Measurements from ENCODE around the gene TPRX1. TPM values are rescaled to one million over a fixed set of nuclear protein-coding genes. Genes with fewer than 3 reads are reported as not detected.
"Not testable (repeated sequence)": the region's sequence is repeated elsewhere in the genome, so short reads cannot be mapped to it uniquely, and the experiment has no call there.

Gene TPRX1
- total RNA-seq, 1 donor from 2014 or later, result not detected

DNA sequence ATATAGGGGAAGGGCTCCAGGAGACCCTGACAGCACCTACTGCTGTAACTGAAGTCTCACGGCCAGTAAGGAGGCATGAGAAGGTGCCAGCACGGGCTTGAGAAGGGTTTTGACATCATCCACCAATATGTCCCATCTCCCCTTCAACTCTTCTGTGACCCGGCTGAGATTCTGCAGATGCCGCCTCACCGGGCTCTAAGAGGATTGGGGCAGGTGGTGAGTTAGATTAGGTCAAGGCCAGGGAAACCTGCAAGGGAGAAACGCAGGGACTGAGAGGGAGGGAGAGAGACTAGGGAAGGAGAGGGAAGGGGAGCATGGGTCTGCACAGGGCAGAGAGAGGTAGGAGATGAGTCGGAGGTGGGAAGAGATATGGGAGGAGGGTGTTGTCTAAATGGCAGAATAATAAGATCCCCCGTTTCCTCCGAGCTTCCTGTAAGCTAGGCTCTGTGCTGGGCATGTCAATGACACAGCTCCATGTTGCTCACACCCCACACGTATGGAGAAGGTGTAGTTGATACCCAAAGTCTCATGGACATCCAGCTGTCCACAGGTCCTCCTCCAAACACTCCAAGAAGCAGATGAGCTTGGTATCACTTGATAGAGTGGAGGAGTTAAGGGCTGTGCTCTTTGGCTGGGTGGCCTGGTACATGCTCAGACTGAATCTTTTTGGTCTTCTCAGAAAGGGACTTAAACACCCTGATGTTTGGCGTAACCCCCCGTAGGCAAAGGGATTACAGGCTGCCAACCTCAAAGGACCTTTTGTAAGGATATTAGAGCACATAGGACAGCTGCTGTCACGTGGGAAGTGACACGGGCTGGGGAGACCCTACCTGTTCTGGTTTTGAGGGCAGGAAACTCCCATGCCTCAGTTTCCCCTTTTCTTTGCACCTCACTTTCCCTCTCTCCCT lies 6.1 kb downstream of the TPRX1 start:
- no peak for DNase-seq (ENCODE audit: low read depth)
- Histone ChIP-seq H3K36me3 (ENCODE audit: control insufficient read depth, insufficient read depth, low read length) (no peaks in the 10 kb centered on the region), H3K27me3 (ENCODE audit: control insufficient read depth, insufficient read depth, low read length) (no peaks in the 10 kb centered on the region), H3K4me3 (ENCODE audit: low read depth, low read length) (no peak overlapping the region)
- TF ChIP-seq, protein P1, sequence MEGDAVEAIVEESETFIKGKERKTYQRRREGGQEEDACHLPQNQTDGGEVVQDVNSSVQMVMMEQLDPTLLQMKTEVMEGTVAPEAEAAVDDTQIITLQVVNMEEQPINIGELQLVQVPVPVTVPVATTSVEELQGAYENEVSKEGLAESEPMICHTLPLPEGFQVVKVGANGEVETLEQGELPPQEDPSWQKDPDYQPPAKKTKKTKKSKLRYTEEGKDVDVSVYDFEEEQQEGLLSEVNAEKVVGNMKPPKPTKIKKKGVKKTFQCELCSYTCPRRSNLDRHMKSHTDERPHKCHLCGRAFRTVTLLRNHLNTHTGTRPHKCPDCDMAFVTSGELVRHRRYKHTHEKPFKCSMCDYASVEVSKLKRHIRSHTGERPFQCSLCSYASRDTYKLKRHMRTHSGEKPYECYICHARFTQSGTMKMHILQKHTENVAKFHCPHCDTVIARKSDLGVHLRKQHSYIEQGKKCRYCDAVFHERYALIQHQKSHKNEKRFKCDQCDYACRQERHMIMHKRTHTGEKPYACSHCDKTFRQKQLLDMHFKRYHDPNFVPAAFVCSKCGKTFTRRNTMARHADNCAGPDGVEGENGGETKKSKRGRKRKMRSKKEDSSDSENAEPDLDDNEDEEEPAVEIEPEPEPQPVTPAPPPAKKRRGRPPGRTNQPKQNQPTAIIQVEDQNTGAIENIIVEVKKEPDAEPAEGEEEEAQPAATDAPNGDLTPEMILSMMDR (IDR thresholded peaks at IDR 0.05; ENCODE audit: insufficient read depth, low read length, poor library complexity, severe bottlenecking), result no peak

DNA sequence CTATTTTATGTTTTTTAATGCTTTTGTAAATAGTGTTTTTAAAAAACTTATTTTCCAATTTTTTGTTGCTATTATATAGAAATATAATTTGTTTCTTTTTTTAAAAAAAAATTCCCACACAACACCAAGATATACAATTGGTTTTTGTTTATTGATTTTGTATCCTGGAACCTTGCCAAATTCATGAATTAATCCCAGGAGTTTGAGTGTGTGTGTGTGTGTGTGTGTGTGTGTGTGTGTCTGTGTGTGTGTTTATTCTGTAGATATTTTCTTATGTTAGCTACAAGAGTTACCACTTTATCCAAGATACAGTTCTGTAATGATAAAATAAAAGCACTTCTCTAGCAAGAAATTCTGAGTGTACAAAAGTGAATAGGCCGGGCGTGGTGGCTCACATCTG lies 7.6 kb downstream of the TPRX1 start:
- no peak for DNase-seq (ENCODE audit: low read depth)
- Histone ChIP-seq H3K4me3 (ENCODE audit: low read depth, low read length) (no peak overlapping the region), H3K36me3 (ENCODE audit: control insufficient read depth, insufficient read depth, low read length) (no peaks in the 10 kb centered on the region), H3K27me3 (ENCODE audit: control insufficient read depth, insufficient read depth, low read length) (no peaks in the 10 kb centered on the region)
- TF ChIP-seq, protein P1 (IDR thresholded peaks at IDR 0.05; ENCODE audit: insufficient read depth, low read length, poor library complexity, severe bottlenecking), result no peak

DNA sequence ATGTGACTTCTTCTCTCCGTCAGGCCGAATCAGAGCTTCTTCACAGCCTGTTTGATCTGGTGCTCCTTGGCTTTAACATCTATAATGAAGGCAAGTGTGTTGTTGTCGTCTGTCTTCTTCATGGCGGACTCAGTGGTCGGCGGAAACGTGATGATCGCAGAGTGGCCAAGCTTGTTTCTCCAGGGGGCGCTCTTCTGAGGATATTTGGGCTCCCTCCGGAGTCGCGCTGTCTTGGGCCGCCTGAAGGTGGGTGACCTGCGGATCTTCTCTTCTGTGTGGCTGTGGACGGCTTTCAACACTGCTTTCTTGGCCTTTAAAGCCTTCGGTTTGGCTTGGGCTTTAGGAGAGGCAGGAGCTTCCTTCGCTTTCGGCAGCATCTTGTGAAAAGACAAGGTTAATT lies 9.8 kb downstream of the TPRX1 start:
- Histone ChIP-seq H3K4me3 (ENCODE audit: low read depth, low read length) (no peak overlapping the region), H3K36me3 (ENCODE audit: control insufficient read depth, insufficient read depth, low read length) (no peaks in the 10 kb centered on the region), H3K27me3 (ENCODE audit: control insufficient read depth, insufficient read depth, low read length) (no peaks in the 10 kb centered on the region)
- DNase-seq (ENCODE audit: low read depth), result no peak
- TF ChIP-seq, protein P1 (IDR thresholded peaks at IDR 0.05; ENCODE audit: insufficient read depth, low read length, poor library complexity, severe bottlenecking), result no peak

DNA sequence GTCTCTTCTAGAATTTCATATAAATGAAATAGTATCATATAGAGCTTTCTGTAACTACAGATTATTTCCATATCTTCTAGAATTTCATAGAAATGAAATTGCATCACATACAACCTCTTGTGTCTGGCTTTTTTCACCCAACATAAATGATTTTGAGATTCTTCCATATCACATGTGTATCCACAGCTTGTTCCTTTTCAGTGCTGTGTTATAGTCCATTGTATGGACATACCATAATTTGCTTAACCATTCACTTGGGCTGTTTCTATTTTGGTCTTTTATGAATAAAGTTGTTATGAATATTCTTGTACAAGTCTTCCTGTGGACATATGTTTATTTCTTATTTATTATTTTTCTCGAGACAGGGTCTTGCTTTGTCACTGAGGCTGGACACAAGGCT lies 11.7 kb downstream of the TPRX1 start:
- TF ChIP-seq, protein P1 (IDR thresholded peaks at IDR 0.05; ENCODE audit: insufficient read depth, low read length, poor library complexity, severe bottlenecking), result no peak
- no peak for DNase-seq (ENCODE audit: low read depth)
- Histone ChIP-seq H3K4me3 (ENCODE audit: low read depth, low read length) (no peak overlapping the region), H3K27me3 (ENCODE audit: control insufficient read depth, insufficient read depth, low read length) (no peaks in the 10 kb centered on the region), H3K36me3 (ENCODE audit: control insufficient read depth, insufficient read depth, low read length) (no peaks in the 10 kb centered on the region)

DNA sequence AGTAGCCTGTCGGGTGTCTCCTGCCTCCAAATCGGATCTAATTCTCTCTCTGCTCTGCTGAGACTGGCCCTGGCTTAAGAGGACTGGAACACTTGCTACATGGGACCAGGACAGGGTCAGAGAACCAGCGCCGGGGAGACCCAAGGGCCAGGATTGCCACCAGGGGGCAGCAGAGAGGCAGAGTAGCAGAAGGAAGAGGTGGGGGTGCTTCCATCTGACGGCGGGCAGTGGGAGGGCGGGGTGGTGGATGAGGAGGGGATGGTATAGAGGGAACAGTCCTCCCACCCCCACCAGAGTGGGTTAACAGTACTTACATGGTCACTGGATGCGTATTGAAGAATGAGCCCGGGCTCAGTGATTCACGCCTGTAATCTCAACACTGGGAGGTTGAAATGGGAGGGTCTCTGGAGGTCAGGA lies 13.9 kb downstream of the TPRX1 start:
- no peak overlapping the region for H3K4me3 ChIP-seq (ENCODE audit: low read depth, low read length)
- no peaks in the 10 kb centered on the region for H3K36me3 ChIP-seq (ENCODE audit: control insufficient read depth, insufficient read depth, low read length)
- TF ChIP-seq, protein P1 (IDR thresholded peaks at IDR 0.05; ENCODE audit: insufficient read depth, low read length, poor library complexity, severe bottlenecking), result peak; percentile 93
- no peak for DNase-seq (ENCODE audit: low read depth)
- H3K27me3 ChIP-seq (ENCODE audit: control insufficient read depth, insufficient read depth, low read length), result no peaks in the 10 kb centered on the region

DNA sequence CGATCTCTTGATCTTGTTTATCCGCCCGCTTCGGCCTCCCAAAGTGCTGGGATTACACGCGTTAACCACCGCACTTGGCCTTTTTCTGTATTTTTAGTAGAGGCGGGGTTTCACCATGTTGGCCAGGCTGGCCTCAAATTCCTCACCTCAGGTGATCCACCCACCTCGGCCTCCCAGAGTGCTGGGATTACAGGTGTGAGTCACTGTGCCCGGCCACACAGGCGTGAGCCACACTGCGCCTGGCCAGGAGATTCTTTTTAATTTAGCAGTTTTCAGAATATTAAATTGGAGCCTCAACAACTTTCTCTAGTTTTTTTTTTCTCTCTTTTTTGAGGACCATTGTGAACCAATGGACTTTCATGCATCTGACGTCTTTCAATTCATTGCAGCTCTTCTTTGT lies 14.5 kb downstream of the TPRX1 start:
- not testable (repeated sequence) for DNase-seq (ENCODE audit: low read depth); H3K36me3 ChIP-seq (ENCODE audit: control insufficient read depth, insufficient read depth, low read length); H3K4me3 ChIP-seq (ENCODE audit: low read depth, low read length); H3K27me3 ChIP-seq (ENCODE audit: control insufficient read depth, insufficient read depth, low read length)

DNA sequence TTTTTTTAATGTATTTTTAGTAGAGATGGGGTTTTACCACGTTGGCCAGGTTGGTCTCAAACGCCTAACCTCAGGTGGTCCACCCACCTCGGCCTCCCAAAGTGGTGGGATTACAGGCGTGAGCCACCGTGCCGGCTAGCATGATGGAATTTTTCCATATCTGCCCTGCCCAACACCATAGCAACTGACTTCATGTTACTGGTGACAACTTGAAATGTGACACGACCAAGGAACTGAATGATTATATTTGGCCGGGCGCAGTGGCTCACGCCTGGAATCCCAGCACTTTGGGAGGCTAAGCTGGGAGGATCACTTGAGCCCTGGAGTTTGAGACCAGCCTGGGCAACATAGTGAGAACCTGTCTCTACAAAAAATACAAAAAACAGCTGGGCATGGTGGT lies 17.0 kb downstream of the TPRX1 start:
- H3K36me3 ChIP-seq (ENCODE audit: control insufficient read depth, insufficient read depth, low read length); H3K4me3 ChIP-seq (ENCODE audit: low read depth, low read length): not testable (repeated sequence)

More for the DNA sequence above, 17.0 kb downstream of the TPRX1 start:
- not testable (repeated sequence) for H3K27me3 ChIP-seq (ENCODE audit: control insufficient read depth, insufficient read depth, low read length); DNase-seq (ENCODE audit: low read depth)

Measured in kidney epithelial cell (primary cell).